Keratinocyte (primary cell): ENCODE measurements around the gene GNA15.

ENCODE experiments used
- EZH2 ChIP-seq: IDR thresholded peaks from one replicate; pipeline ENCODE4 v1.6.1; 2012; ENCODE audit warnings: inconsistent platforms, mild to moderate bottlenecking, low read length, moderate library complexity
- TF ChIP-seq, protein P1 (sequence below), 3 experiments: IDR thresholded peaks in 1 of 3; conservative IDR thresholded peaks in 1 of 3; optimal IDR thresholded peaks in 1 of 3; 2 replicates in 2 of 3; 3 replicates in 1 of 3; pipeline versions ENCODE3 to v1.5.1; 2011; ENCODE audit warnings: low read length in 3 of 3, mild to moderate bottlenecking in 3 of 3, moderate library complexity in 2 of 3, control low read depth in 1 of 3, inconsistent platforms in 1 of 3; ENCODE audit not compliant: insufficient read depth in 2 of 3; ENCODE audit errors: extremely low read depth in 1 of 3

DNA sequence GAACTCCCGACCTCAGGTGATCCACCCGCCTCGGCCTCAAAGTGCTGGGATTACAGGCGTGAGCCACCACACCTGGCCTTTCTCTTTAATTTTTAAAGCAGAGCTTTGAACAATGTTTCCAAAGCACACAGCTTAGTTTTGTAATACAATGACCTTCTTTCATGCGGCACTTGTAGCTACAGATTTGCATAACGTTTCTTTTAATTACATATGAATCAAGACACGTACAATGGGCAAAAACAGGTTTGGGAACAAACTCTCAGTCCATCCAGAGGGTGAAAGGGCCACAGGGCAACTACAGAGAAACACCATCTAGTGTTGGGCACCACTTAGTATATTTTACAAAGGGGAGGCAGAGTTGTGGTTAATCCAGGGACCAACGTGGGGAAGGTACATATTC is 23.7 kb downstream of the GNA15 start:
- TF ChIP-seq, protein P1, sequence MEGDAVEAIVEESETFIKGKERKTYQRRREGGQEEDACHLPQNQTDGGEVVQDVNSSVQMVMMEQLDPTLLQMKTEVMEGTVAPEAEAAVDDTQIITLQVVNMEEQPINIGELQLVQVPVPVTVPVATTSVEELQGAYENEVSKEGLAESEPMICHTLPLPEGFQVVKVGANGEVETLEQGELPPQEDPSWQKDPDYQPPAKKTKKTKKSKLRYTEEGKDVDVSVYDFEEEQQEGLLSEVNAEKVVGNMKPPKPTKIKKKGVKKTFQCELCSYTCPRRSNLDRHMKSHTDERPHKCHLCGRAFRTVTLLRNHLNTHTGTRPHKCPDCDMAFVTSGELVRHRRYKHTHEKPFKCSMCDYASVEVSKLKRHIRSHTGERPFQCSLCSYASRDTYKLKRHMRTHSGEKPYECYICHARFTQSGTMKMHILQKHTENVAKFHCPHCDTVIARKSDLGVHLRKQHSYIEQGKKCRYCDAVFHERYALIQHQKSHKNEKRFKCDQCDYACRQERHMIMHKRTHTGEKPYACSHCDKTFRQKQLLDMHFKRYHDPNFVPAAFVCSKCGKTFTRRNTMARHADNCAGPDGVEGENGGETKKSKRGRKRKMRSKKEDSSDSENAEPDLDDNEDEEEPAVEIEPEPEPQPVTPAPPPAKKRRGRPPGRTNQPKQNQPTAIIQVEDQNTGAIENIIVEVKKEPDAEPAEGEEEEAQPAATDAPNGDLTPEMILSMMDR (optimal IDR thresholded peaks at IDR 0.05 in 1 of 3, IDR thresholded peaks at IDR 0.05 in 1 of 3, conservative IDR thresholded peaks at IDR 0.05 in 1 of 3; ENCODE audit: extremely low read depth in 1 of 3, insufficient read depth in 2 of 3, low read length in 3 of 3): no peak
- TF ChIP-seq EZH2: no peak
